VCaP (cell line): ENCODE measurements around the gene RASGRF2.

Experiments
- H3K27ac ChIP-seq: fragments of 450-650 bp; 2 replicates; pipeline ENCODE4 v1.5.1; 2017
- TF ChIP-seq, protein P1 (sequence below): fragments of 450-650 bp; conservative IDR thresholded peaks from 2 replicates; pipeline ENCODE4 v1.5.1; 2017; ENCODE audit warnings: mild to moderate bottlenecking, moderate library complexity

RASGRF2 gene

DNA sequence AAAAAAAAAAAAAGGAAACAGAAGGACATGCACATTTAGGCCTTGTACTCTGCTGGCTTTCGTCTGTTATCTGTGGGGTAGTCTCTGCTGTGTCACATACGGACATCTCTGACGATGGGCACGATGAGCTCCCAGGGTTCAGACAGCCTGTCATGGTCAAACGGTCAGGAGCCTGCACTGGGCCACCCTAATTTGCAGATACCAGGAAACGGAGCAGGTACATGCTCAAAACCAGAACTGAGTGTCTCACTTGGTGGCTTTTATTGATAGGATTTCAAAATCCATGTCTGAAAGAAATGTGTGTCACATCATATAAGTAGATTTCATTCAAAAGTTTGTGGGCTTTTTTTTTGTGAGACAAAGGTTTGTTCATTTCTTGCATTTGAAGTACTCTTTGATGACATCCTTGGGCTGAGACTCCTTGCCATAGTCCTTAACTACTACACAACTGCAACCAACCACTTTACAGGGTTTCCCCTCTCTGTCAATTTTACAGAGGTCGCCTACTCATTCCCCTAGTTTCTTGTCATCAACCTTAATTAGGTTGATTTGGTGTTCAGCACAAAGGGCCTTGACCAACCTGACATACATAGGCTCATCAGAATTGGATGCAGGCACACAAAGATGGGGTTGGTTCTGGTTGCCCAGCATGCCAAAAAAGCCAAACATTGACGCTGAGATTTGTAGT lies 281.9 kb downstream of the RASGRF2 start:
- no peak overlapping the region for H3K27ac ChIP-seq
- TF ChIP-seq, protein P1, sequence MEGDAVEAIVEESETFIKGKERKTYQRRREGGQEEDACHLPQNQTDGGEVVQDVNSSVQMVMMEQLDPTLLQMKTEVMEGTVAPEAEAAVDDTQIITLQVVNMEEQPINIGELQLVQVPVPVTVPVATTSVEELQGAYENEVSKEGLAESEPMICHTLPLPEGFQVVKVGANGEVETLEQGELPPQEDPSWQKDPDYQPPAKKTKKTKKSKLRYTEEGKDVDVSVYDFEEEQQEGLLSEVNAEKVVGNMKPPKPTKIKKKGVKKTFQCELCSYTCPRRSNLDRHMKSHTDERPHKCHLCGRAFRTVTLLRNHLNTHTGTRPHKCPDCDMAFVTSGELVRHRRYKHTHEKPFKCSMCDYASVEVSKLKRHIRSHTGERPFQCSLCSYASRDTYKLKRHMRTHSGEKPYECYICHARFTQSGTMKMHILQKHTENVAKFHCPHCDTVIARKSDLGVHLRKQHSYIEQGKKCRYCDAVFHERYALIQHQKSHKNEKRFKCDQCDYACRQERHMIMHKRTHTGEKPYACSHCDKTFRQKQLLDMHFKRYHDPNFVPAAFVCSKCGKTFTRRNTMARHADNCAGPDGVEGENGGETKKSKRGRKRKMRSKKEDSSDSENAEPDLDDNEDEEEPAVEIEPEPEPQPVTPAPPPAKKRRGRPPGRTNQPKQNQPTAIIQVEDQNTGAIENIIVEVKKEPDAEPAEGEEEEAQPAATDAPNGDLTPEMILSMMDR: no peak

DNA sequence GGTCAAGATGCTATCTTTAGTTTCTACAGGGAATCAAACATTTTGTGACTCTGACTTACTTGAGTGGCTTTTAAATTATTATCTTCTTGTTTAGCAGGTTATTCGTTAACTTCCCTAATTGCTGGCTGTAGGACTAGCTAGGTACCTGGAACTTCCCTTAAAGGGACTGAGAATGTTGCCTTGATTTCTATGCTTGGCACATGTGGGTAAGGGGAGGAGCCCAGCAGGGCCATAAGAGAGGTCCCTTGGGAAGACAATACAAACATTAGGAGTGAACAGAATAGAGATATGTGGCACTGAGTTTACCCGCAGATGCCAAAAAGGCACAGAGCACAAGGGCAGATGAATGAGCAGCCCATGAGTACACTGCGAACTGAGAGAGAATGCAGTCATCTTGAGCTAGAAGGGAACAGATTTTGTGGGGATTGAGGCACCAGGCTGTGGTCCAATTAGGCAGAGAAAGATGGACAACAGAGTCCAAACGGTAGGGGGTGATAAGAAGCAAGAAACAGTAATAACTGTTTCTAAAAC lies 282.8 kb downstream of the RASGRF2 start:
- TF ChIP-seq, protein P1: no peak
- no peak overlapping the region for H3K27ac ChIP-seq

DNA sequence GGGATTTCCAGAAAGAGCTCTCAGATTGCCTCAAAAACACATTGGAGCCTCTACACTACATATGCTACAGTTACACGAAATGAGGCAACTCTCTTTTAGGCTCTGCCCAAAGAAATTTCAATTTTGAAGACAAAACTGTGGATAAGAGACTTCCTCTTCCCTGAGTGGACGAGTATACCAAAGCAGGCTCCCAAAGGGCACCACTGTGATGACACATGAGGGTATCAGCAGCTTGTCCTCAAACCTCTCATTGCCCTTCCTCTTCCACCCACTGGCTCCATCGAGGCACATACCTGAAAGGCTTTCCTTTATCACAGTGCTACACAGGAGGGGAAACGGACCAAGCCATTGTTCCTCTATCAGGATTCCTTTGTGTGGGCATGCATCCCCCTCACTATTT lies 284.3 kb downstream of the RASGRF2 start:
- TF ChIP-seq, protein P1: no peak
- no peak overlapping the region for H3K27ac ChIP-seq

DNA sequence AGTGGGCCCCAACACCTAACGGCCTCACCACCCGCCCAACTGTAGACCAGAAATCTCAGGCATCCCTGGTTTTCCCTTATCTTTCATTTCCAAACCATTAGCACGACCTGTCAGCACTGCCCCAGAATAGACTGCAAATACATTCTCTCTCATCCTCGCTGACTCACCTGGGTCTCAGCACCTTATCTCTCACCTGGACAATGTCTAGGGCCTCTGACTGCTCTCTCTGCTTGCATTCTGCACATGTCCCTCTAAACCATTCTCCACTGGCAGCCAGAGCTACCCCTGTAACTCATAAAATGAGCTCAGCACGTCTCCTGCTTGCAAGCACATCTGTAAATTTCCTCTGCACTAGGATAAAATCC lies 285.7 kb downstream of the RASGRF2 start:
- TF ChIP-seq, protein P1: no peak
- H3K27ac ChIP-seq: no peak overlapping the region

DNA sequence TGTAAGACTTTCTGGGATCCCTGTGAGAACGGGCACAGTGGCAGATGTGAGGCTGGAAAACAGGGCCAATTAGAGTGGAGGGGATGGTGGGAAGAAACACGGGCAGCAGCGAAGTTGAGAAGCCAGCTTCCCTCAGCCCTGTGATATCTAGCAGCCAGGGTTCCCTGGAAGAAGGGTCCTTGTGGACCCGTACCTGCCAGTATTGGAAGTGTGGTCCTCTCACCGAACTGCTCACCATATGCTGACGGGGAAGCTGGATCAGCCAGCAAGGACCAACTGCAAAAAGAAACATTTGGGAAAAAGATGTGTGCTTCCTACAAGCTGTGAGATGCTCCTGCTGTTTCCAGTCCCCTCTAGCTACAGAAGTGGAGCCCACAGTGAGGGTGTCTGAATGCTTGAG lies 286.5 kb downstream of the RASGRF2 start:
- TF ChIP-seq, protein P1: no peak
- H3K27ac ChIP-seq: no peak overlapping the region

DNA sequence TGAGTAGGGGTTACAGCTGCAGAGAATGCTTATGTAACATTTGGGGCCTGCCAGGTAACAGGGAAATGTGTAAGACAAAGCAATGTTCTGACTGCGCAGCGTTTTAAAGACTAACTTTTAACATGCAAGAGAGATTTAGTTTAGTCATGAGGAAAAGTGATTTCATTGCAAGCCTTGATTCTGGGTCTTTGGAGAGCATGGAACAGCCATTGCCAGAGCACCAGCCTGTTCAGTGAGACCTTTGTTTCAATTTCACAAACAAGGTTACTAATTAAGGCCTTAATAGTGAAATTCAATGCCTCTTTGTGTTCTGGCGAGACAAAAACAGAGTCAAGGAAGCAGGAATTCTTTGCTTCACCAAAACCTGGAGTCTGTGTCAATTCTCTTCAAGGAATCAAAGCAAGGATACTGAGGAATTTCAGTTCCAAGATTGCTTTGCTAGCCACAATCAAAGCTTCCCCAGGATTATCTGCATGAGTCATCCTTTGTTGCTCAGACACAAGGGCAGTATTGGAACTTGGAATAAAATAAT lies 287.3 kb downstream of the RASGRF2 start:
- TF ChIP-seq, protein P1: no peak
- no peak overlapping the region for H3K27ac ChIP-seq

DNA sequence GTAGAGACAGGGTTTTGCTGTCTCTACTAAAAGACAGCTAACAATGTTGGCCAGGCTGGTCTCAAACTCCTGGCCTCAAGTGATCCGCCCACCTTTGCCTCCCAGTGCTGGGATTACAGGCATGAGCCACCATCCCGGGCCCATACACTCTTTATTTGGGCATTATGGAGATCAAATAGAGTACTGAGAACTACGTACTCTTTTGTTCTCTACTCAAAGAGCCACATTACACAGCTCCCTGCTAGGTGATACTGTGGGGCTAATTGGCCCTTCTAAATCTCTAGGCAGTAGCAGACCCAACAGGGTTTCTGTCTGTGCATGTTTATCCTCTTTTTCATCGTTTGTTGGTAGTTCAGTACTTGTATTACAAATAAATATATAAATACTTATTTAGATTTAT lies 289.1 kb downstream of the RASGRF2 start:
- TF ChIP-seq, protein P1: no peak

More for the DNA sequence above, 289.1 kb downstream of the RASGRF2 start:
- H3K27ac ChIP-seq: no peak overlapping the region
